IPS-11a (cell line): ENCODE results near the gene MYO15A.

Experiments
- H3K4me3 ChIP-seq: one replicate; pipeline ENCODE4 v1.5.1; 2013; ENCODE audit warnings: low read depth, low read length, control low read depth

Gene MYO15A

GRCh38 chr17:18108401-18109312 is at the start of gene MYO15A:
TSS of gene MYO15A (plus strand) at chr17:18108756. CDS start at chr17:18118801, 10,045 bp downstream.
- no peak within 1 kb of the TSS for H3K4me3 ChIP-seq

- H3K4me3 ChIP-seq = no peak overlapping the region
These were observed 49.3 kb upstream of the MYO15A start for GRCh38 chr17:18059283-18059682.

- no peak overlapping the region for H3K4me3 ChIP-seq
These were observed 44.5 kb upstream of the MYO15A start for GRCh38 chr17:18064053-18064452.

GRCh38 chr17:18065546-18065945 is 43.0 kb upstream of the MYO15A start:
- no peak overlapping the region for H3K4me3 ChIP-seq

GRCh38 chr17:18066866-18067265 is 41.7 kb upstream of the MYO15A start:
- no peak overlapping the region for H3K4me3 ChIP-seq

GRCh38 chr17:18069101-18069500 is 39.5 kb upstream of the MYO15A start:
- H3K4me3 ChIP-seq = no peak overlapping the region

- H3K4me3 ChIP-seq = no peak overlapping the region
These were observed 37.7 kb upstream of the MYO15A start for GRCh38 chr17:18070861-18071340.

GRCh38 chr17:18071751-18072150 is 36.8 kb upstream of the MYO15A start:
- H3K4me3 ChIP-seq = no peak overlapping the region

GRCh38 chr17:18074566-18075272 is 33.8 kb upstream of the MYO15A start:
- no peak overlapping the region for H3K4me3 ChIP-seq

GRCh38 chr17:18076936-18077335 is 31.6 kb upstream of the MYO15A start:
- no peak overlapping the region for H3K4me3 ChIP-seq

- no peak overlapping the region for H3K4me3 ChIP-seq
These were observed 29.0 kb upstream of the MYO15A start for GRCh38 chr17:18079543-18079942.

- H3K4me3 ChIP-seq = no peak overlapping the region
These were observed 24.3 kb upstream of the MYO15A start for GRCh38 chr17:18084256-18084655.

GRCh38 chr17:18087610-18088491 is 20.7 kb upstream of the MYO15A start, which contains the start of gene DRG2:
TSS of gene DRG2 (plus strand) at chr17:18087948. CDS start at chr17:18088024, 76 bp downstream.
- peak within 1 kb of the TSS; percentile 89 for H3K4me3 ChIP-seq

- no peak overlapping the region for H3K4me3 ChIP-seq
These were observed 18.9 kb upstream of the MYO15A start for GRCh38 chr17:18089613-18090012.

- no peak overlapping the region for H3K4me3 ChIP-seq
These were observed 14.7 kb upstream of the MYO15A start for GRCh38 chr17:18093616-18094408.

GRCh38 chr17:18094409-18094807 is 14.1 kb upstream of the MYO15A start:
- no peak overlapping the region for H3K4me3 ChIP-seq

GRCh38 chr17:18099516-18099915 is 9.0 kb upstream of the MYO15A start:
- no peak overlapping the region for H3K4me3 ChIP-seq

- H3K4me3 ChIP-seq = no peak overlapping the region
These were observed 7.9 kb upstream of the MYO15A start for GRCh38 chr17:18100616-18101015.

- no peak overlapping the region for H3K4me3 ChIP-seq
These were observed 6.7 kb upstream of the MYO15A start for GRCh38 chr17:18101828-18102227.

GRCh38 chr17:18102640-18103039 is 5.9 kb upstream of the MYO15A start:
- no peak overlapping the region for H3K4me3 ChIP-seq
